NCI-H1105 treated with DMSO at 0.1 percent for 48 hours (cell line): Measurements from ENCODE around the gene SSBP3.
"Not testable (repeated sequence)": the region's sequence is repeated elsewhere in the genome, so short reads cannot be mapped to it uniquely, and the experiment has no call there.

ENCODE experiments used
- DNase-seq: peaks from one replicate; lab custom pipeline; 2025; lab: John Stamatoyannopoulos, UW

SSBP3 gene

DNA sequence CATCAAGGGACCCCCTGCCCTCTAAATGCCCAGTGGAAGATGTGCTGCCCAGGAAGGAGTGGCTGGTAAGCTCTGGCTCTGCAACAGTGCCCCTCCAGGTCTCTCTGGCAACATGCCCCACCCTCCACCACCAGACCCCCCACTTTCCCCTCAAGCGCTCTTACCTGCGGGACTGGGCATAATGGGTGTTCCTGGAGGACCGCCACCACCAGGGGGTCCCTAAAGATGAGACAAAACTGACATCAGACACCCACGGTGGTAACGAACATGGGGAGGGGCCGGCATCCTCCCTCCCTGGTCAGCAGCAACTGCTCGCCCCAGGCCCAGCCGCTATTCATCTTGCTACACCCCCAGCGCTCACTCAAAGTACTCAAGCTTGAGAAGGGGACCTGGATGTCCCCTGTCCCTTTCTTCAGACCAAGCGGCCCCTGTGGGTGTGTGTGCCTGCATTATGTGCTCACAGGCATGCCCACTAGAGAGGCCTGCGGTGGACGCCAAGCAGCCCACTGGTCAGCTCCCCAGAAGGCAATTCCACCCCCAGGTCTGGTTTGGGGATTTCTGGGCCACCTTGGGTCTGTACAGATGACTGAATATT, 165.4 kb downstream of the SSBP3 start:
- no peak for DNase-seq

DNA sequence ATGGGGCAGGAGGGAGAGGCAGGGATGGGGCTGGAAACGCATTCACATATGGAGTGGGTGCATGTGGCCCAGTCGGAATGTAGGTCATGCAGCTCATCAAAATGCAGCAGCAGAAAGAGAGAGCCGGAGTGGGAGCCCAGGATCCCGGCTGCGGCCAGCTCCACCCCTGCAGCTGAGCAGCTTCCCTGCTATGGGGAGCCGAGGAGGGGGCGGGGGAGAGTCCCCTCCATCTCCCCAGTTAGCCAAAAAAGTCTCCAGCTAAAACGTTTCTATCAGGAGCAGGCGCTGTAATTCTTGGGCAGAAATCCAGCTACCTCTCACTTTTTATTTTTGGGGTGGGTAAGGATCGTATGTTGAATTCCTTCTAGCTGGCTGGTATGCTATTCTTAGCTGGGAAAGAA, 166.6 kb downstream of the SSBP3 start:
- no peak for DNase-seq

DNA sequence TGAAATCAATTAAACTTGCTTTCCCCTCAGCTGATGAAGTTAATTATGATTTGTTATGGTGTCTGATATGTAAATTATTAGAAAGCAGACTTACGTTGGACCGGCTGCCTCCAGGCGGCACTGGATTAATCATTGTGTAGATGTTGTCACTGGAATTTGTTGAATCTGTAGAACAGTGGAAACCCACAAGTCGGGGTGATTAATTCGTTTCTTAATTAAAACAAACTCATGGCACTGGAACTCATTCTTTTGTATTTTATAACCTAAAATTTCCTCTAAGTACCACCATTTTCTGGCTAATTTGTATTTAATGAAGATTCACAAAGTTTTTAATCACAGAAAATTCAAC, 167.2 kb downstream of the SSBP3 start:
- DNase-seq: no peak

DNA sequence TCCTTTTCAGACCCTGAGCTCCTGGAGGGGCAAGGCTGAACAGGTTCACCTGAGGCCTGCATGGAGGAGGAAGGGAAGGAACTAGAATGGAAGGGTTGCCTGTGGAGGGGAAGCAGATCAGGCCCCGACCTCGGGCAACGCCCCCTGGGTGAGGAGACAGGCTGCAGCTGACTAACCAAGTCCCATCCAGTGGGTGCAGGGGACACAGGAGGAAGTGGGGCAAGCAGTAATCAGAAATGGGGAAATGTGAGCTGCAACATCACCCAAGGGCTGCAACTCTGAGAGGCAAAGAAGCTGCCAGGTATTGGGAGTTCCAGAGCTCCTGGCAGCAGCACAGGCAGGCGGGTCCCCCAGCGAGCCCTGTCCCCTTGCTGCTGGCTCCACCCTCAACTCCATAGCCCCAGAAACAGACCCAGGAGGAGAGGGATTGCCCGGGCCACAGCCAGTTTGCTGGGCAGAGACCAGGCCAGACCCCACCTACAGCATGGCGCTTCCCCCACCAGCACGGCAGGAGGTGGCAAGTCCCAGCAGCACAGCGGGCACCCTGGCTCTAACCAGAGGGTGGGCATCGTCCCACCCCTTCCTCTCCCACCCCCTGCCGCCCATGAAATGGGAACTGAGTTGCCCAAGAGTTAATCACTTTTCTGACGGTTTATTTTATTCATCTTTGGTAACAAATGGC, 167.7 kb downstream of the SSBP3 start:
- DNase-seq: no peak

DNA sequence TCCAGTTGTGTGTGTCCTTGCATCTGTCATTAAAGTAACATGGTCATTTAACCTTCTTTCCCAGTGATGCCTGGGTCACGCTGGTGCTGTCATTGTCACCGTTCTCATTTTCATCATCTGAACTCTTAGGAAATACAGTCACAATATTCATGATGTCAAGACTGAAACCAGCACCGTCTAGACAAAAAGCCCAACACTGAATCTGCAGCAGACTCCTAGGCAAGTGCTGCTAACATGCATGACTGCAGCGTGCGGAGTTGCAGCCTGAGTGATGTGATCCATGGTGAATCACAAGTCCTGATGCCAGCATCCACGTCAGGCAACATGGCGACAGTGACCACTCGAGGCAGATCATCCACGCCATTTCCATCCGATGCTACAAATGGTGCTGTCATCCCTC, 168.6 kb downstream of the SSBP3 start:
- no peak for DNase-seq

DNA sequence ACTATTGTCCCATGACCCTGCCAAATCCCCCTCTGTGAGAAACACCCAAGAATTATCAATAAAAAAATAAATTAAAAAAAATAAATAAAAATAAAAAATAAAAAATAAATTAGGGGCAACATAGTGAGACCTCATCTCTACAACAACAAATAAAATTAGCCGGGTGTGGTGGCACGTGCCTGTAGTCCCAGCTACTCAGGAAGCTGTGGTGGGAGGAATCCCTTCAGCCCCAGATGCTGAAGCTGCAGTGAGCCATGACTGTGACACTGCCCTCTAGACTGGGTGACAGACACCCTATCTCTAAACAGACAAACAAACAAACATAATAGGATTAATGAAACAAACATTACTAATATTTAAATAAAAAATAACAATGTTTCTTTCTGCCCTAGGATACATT, 171.9 kb downstream of the SSBP3 start:
- no peak for DNase-seq

DNA sequence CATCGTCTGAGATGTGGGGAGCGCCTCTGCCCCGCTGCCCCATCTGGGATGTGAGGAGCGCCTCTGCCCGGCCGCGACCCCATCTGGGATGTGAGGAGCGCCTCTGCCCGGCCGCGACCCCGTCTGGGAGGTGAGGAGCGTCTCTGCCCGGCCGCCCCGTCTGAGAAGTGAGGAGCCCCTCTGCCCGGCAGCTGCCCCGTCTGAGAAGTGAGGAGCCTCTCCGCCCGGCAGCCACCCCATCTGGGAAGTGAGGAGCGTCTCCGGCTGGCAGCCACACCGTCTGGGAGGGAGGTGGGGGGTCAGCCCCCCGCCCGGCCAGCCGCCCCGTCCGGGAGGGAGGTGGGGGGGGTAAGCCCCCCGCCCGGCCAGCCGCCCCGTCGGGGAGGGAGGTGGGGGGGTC, 173.0 kb downstream of the SSBP3 start:
- DNase-seq: not testable (repeated sequence)

DNA sequence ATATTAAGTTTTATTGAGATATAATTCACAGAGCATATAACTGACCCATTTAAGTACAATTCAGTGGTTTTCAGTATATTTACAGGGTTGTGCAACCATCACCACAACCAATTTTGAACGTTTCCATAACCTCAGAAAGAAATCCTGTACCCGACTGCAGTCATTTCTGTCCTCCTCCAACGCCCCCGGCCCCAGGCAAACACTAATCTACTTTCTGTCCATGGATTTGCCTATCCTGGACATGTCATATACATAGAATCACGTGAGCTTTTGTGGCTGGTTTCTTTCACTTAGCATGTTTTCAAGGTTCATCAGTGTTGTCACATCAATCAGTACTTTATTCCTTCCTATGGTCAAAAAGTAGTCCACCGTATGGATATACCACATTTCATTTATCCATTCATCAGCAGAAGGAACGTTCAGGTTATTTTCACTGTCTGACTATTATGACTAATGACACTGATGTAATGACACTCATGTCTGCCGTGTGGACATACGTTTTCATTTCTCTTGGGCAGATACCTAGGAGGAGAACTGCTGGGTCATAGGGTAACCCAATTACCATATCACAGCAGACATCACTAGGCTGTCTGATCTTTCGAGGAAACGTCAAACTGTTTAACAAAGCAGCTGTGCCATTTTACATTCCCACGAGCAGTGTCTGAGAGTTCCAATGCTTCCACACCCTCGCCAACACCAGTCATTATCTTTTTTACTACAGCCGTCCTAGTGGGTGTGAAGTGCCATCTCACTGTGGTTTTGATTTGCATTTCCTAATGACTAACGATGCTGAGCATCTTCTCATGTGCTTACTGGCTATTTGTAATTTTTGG, 175.5 kb downstream of the SSBP3 start:
- no peak for DNase-seq

DNA sequence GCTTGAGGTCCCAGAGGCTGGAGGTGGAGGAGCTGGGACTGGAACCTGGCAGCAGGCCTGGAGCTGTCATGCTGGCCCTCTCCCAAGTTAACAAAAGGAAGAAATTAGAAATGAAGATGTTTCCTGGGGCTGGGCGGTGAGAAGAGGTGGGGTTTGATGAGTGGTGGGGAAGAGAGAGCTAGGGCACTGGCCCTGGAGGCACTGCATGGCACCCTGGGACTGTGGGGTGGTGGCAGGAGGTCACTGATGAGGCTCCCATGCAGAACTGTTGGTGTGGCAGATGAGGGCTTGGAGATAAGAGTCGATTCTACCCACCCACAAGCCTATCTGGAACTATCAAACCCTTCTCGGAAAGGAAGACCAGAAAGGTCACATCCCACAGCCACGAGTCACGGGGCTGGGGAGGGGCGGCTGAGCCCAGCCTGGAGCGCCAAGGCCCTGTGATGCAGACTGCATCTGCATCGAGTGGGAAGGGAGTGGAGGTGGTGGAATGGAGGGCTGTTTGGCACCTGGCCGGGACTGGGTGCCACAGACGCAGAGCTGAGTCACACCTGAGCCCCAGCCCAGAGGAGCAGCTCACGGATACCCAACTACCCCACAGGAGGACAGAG, 176.8 kb downstream of the SSBP3 start:
- no peak for DNase-seq

DNA sequence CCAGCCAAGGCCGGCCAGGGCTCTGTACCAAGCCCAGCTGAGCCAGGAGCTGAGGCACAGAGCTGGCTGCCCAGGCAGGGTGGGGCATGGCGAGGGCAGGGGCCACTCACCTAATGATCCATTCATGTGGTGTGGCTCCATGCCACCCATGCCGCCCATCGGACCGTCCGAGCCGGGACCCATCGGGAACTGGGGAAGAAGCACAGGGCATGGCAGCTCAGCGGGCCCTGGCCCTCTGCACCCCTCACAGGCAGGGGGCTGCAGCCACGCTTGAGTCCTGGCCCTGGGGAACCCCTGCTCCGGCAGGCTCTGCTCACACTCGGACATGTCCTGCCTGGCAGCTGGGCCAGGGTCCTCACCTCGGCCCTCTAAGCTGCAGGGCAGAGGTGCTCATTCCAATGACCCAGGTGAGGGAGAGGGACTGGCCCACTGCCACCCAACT, 177.5 kb downstream of the SSBP3 start:
- DNase-seq: no peak

DNA sequence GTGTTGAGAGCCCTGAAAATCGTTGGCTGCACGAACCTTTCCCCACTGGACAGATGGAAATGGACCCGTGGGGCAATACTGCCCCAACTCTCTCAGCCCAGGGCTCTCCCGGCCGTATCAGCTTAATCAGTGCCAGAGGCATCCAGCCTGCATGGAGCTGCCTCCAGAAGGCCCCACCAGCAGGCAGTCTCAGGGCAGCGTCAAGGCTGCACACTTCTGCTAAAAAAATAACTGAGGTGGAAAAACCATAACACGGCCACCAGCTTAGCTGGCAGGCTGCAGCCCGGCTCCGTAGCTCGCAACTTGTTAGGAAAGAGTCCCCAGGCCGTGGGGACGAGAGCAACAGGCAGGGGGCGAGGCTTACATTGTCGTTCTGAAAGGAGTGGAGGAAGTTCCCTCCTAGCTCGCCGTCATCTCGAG, 178.3 kb downstream of the SSBP3 start:
- no peak for DNase-seq

DNA sequence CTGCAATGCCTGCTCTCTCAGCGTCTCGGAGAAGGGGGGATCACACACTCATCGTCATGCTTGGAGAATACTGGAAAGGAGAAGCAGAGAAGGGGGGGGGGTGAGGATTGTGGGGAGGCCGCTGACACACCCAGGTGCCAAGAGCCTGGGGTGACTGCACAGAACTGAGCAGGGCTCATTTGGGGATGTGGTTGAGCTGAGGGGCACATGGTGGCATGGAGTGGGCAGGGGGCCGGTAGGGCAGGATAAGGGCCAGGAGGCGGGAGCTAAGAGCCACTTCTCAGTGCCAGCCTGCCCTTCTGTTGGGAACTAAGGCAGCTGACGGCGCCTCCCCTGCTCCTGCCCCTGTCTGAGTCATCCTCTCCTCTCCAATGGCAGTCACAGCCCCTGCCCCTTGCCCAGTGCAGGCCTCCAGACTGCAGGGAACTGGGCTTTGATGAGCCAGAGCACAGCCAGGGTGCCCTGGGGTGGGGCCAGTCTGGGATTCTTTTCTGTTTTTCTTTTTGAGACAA, 179.0 kb downstream of the SSBP3 start:
- no peak for DNase-seq

DNA sequence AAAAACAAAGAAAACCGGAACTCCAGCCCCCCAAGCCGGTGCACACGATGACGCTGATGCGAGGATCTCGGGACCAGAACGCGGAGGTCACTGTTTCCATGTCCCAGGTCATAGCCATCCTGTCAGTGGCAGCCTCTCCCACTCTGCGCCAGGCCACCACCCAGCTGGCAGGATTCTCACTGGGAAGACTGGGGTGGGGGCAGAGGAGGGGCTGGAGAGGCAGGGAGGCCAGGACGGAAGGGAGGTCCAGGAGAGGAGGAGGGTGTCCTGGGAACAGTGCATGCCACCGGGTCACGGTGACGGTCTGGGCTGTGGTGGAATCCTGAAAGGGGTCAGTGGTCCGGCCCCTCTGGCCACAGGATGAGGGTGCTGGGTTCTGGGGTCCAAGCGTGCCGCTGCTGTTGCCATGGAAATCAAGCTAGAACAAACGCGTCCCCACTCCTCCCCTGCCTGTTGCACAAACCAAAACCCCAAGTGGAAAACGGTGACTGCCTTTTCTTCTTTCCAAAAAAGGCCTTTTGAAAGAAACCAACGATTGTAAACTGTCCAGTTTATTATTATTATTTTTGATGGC, 180.1 kb downstream of the SSBP3 start:
- DNase-seq: no peak

DNA sequence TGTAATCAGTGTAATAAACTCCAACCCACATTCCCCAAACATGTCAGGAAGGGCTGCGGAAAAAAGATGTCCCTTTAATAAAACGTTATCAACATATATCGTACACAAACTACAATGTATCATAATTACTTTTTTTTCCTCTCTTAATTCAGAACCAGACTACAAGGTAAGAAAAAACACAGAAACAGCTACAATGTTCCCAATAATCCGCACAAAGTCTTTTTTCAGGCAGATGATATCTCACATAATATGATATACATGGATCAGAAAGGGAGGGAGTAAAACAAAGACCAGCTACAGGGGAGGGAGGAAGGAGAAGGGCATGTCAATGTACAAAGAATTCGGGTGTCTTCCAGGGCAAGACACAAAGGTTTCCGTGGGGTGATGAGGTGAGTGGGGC, 180.8 kb downstream of the SSBP3 start:
- no peak for DNase-seq

DNA sequence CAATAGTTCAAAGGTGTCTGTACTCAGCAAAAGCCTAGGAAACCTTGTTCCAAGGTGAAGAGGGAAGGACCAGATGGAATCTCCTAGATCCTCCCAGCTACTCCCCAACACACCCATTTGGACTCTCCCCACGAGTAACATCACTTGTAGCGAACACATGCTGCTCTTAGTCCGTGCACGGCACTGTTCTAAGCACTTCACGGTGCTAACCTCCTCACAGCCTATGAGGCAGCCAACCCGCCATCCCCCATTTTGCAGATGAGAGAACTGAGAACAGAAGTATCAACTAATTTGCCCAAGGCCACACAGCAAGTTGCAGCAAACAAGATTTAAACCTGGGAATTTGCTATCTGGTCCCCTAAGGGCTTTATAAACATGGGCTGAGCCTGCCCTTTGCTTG, 182.0 kb downstream of the SSBP3 start:
- no peak for DNase-seq

DNA sequence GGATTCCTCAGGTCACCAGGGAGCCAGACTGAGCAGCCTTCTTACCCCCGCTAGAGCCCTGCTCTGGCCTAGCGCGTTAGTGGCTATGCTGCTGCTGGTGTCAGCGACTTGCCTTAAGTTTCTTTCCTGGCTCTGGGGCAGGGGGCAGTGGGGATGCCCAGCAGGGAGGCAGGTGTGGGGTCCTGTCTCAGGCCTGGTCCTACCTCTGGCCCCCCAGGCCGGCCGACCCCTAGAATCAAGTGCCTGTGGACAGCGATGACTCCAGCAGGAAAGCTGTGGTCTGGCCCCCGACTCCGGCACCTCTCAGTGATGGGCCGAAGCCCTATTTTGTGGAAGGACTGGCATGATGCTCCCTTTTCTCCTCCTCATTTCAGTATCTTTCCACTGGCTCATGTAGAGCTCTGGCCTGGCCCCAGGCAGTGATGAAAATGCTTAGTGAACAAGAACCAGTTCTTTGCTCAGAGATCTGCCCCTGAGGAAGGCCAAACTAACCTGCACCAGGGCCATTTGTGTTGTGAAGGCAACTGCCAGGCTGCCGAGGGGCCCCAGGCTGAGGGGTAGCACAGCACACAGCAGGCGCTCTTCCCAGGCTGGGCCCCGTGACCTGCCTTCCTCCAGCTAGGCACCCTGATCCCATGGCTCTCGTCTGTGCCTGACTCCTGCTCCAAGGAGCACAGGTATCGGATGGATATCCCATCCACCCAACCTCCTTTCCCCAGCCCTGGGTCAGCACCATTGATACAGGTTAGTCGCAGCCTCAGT, 182.6 kb downstream of the SSBP3 start:
- DNase-seq: no peak

DNA sequence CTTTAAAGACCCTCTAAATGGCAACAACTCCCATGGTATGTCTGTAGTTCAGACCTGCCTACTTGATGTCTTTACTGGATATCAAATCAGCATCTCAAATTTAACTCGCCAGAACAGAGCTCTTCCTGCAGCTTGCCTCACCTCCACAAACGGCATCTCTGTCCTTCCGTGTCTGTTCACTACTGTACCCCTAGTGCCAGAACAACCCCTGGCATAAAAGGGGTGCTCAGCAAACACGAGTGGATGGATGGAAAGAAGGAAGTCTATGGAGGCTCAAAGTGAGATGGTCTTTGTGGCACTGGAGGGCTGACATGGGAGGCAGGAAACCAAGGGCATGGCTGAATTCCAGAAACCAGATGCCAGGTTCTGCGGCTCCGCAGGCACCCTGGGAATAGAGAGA, 183.5 kb downstream of the SSBP3 start:
- DNase-seq: no peak

DNA sequence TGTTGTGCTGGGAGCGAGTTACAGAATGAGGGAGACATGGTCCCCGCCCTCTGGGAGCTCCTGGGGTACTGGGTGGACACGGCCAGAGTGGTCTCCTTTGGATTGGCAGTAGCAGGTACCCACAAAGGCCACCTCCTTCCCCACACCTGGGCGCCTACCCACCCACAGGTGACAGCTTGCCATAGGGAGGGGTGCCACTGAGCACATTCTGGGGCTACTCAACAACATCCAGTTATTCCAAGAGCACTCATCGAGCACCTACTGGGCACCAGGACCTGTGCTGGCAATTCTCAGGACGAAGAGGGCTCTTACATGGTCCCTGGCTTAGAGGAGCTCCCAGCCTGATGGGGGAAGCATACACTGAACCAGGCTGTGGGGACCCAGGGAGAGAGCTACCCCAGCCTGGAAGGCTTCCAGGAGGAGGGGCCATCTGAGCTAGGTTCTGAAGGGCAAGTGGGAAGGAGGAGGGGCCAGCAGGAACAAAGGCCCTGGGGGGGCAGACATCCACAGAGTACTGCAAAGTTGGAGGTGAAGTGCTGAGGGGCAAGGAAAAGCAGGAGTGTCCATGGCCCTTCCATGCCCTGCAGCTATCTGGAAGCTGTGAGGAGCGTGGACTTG, 184.2 kb downstream of the SSBP3 start:
- no peak for DNase-seq

DNA sequence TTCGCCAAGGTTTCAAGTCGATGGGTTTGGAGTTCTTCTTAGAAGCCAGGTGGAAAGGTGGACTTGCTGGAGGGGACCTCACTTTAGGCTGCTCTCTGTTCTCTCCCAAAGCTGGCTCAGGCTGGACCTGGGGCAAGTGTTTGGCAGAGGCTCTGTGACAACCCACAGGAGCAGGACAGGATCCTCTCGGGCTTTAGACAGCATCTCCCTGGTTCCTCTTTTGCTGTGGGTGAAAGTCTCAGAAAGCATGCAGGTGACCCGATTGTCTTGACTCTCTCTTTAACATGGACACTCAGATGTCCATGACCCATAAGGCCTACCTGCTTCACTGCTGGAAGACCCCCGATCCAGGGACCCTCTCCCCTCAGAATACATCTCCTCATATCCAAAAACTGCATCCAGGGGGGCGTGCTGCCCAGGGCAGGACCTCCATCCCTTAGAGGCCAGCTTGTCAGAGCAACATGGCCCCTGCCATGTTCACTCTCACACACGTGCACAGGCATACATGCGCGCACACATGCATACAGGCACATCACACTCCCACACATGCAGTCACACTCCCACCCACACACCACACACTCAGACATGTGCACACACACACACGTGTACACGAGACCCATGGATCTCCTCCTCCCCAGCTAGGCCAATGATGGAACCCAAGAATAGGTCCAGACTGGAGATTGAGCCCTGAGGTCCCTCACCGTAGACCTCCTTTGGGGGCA, 184.9 kb downstream of the SSBP3 start:
- DNase-seq: no peak
